GM18907 (cell line): ENCODE results near the gene CHCHD6.

Source experiments
- ATAC-seq: cut with Tn5 transposase; IDR thresholded peaks from one replicate; pipeline ENCODE4 v1.9.1; 2021; ENCODE audit warnings: mild to moderate bottlenecking, moderate library complexity; ENCODE audit not compliant: unreplicated experiment

CHCHD6 gene

GRCh38 chr3:126737527-126737926 is 33.5 kb downstream of the CHCHD6 start:
- no peak for ATAC-seq

- no peak for ATAC-seq
Measured at GRCh38 chr3:126742057-126742456, 38.0 kb downstream of the CHCHD6 start.

GRCh38 chr3:126743350-126743749 is 39.3 kb downstream of the CHCHD6 start:
- no peak for ATAC-seq

GRCh38 chr3:126743781-126744180 is 39.7 kb downstream of the CHCHD6 start:
- no peak for ATAC-seq

GRCh38 chr3:126745760-126746394 is 41.8 kb downstream of the CHCHD6 start:
- ATAC-seq: no peak

- no peak for ATAC-seq
Measured at GRCh38 chr3:126746395-126747177, 42.5 kb downstream of the CHCHD6 start.

GRCh38 chr3:126747768-126748167 is 43.7 kb downstream of the CHCHD6 start:
- ATAC-seq: no peak

GRCh38 chr3:126748701-126749546 is 44.9 kb downstream of the CHCHD6 start:
- no peak for ATAC-seq

- no peak for ATAC-seq
Measured at GRCh38 chr3:126749547-126749875, 45.5 kb downstream of the CHCHD6 start.

- ATAC-seq: no peak
Measured at GRCh38 chr3:126749931-126750755, 46.1 kb downstream of the CHCHD6 start.

GRCh38 chr3:126750756-126751121 is 46.7 kb downstream of the CHCHD6 start:
- no peak for ATAC-seq

GRCh38 chr3:126751611-126752302 is 47.7 kb downstream of the CHCHD6 start:
- no peak for ATAC-seq

- no peak for ATAC-seq
Measured at GRCh38 chr3:126752303-126753190, 48.5 kb downstream of the CHCHD6 start.

- ATAC-seq: no peak
Measured at GRCh38 chr3:126753191-126754160, 49.4 kb downstream of the CHCHD6 start.

GRCh38 chr3:126755866-126756265 is 51.8 kb downstream of the CHCHD6 start:
- ATAC-seq: no peak

- ATAC-seq: no peak
Measured at GRCh38 chr3:126758026-126758425, 54.0 kb downstream of the CHCHD6 start.

GRCh38 chr3:126758882-126759281 is 54.8 kb downstream of the CHCHD6 start:
- no peak for ATAC-seq

GRCh38 chr3:126760541-126760940 is 56.5 kb downstream of the CHCHD6 start:
- ATAC-seq: no peak
